HuH-7 (cell line): ENCODE data around the gene S100A14.

Experiments used
- DNase-seq: peaks from one replicate; pipeline ENCODE4 v3.0.0; 2011; ENCODE audit warnings: low spot score

The S100A14 gene

GRCh38 chr1:153638261-153638660 is 22.1 kb upstream of the S100A14 start:
- no peak for DNase-seq

- DNase-seq, result no peak
Measured at GRCh38 chr1:153636312-153636711, 20.2 kb upstream of the S100A14 start.

GRCh38 chr1:153635872-153636271 is 19.7 kb upstream of the S100A14 start:
- no peak for DNase-seq

GRCh38 chr1:153633754-153634665 is 17.9 kb upstream of the S100A14 start, which contains the start of gene CHTOP:
Gene CHTOP (plus strand): TSS chr1:153634066. CDS start chr1:153636589, 2,523 bp downstream.
- DNase-seq, result peak; percentile 89

- peak; percentile 39 for DNase-seq
Measured at GRCh38 chr1:153633161-153633753, 17.1 kb upstream of the S100A14 start.

GRCh38 chr1:153631047-153632022 is 15.2 kb upstream of the S100A14 start:
- DNase-seq, result no peak

GRCh38 chr1:153630384-153630783 is 14.3 kb upstream of the S100A14 start:
- DNase-seq, result no peak

- no peak for DNase-seq
Measured at GRCh38 chr1:153629971-153630370, 13.8 kb upstream of the S100A14 start.

GRCh38 chr1:153629343-153629665 is 13.2 kb upstream of the S100A14 start:
- no peak for DNase-seq

GRCh38 chr1:153628638-153629342 is 12.7 kb upstream of the S100A14 start:
- DNase-seq, result no peak

- no peak for DNase-seq
Measured at GRCh38 chr1:153627715-153628626, 11.8 kb upstream of the S100A14 start, which contains the start of gene S100A1. Gene S100A1 (plus strand): TSS chr1:153628434. CDS start chr1:153630522, 2,088 bp downstream.

- peak; percentile 91 for DNase-seq
Measured at GRCh38 chr1:153626904-153627714, 11.0 kb upstream of the S100A14 start, which contains the start of gene S100A13. Gene S100A13 (minus strand): TSS chr1:153627505. CDS start chr1:153626472, 1,033 bp downstream.

GRCh38 chr1:153626477-153626903 is 10.4 kb upstream of the S100A14 start:
- DNase-seq, result no peak

GRCh38 chr1:153624965-153625611 is 9.0 kb upstream of the S100A14 start:
- DNase-seq, result no peak

GRCh38 chr1:153623101-153623500 is 7.0 kb upstream of the S100A14 start:
- DNase-seq, result no peak

GRCh38 chr1:153619171-153619570 is 3.0 kb upstream of the S100A14 start:
- no peak for DNase-seq

GRCh38 chr1:153617663-153618062 is 1.5 kb upstream of the S100A14 start:
- no peak for DNase-seq

GRCh38 chr1:153616917-153617311 is 789 bp upstream of the S100A14 start:
- DNase-seq, result no peak

- no peak for DNase-seq
Measured at GRCh38 chr1:153615406-153615805, 719 bp downstream of the S100A14 start.
